DOHH2 (cell line): ENCODE measurements around the gene HOXB3.

ENCODE experiments used
- H3F3A ChIP-seq: fragments of 200-600 bp; sonication (generic), shearing (Covaris generic); 2 replicates; pipeline ENCODE4 v1.6.0; 2016; ENCODE audit warnings: antibody characterized with exemption, mild to moderate bottlenecking; ENCODE audit not compliant: control insufficient read depth, insufficient read depth
- H3K27ac ChIP-seq: fragments of 200-600 bp; sonication (generic); 2 replicates; pipeline ENCODE4 v1.5.1; 2014; ENCODE audit warnings: low read depth, mild to moderate bottlenecking, low read length, moderate library complexity
- H3K27me3 ChIP-seq: fragments of 200-600 bp; sonication (generic); 2 replicates; pipeline ENCODE4 v1.6.1; 2014; ENCODE audit warnings: mild to moderate bottlenecking, low read length, mixed read lengths; ENCODE audit not compliant: control insufficient read depth
- H3K36me3 ChIP-seq: fragments of 200-600 bp; sonication (generic); 2 replicates; pipeline ENCODE4 v1.6.1; 2014; ENCODE audit warnings: mild to moderate bottlenecking, low read length, moderate library complexity, mixed read lengths; ENCODE audit not compliant: control insufficient read depth
- H3K4me1 ChIP-seq: fragments of 200-600 bp; sonication (generic); 2 replicates; pipeline ENCODE4 v1.6.1; 2014; ENCODE audit warnings: mild to moderate bottlenecking, low read length, mixed read lengths; ENCODE audit not compliant: control insufficient read depth
- H3K4me2 ChIP-seq: fragments of 200-600 bp; sonication (generic); 2 replicates; pipeline ENCODE4 v1.6.0; 2014; ENCODE audit warnings: mild to moderate bottlenecking, low read length, moderate library complexity
- H3K4me3 ChIP-seq: fragments of 200-600 bp; sonication (generic); 2 replicates; pipeline ENCODE4 v1.5.1; 2014; ENCODE audit warnings: mild to moderate bottlenecking, low read length, mixed read lengths
- H3K79me2 ChIP-seq: fragments of 200-600 bp; sonication (generic); 2 replicates; pipeline ENCODE4 v1.6.1; 2014; ENCODE audit warnings: mild to moderate bottlenecking, low read length, mixed read lengths; ENCODE audit not compliant: control insufficient read depth
- H3K9me2 ChIP-seq: fragments of 200-600 bp; sonication (generic); replicated peaks from 2 replicates; pipeline ENCODE4 v1.6.1; 2014; ENCODE audit warnings: mild to moderate bottlenecking, low read length, mixed read lengths; ENCODE audit not compliant: control insufficient read depth
- H3K9me3 ChIP-seq: fragments of 200-600 bp; sonication (generic); 2 replicates; pipeline ENCODE4 v1.6.1; 2014; ENCODE audit warnings: antibody characterized with exemption, low read length, mixed read lengths; ENCODE audit not compliant: control insufficient read depth, insufficient read depth
- H4K20me1 ChIP-seq: fragments of 200-600 bp; sonication (generic); 2 replicates; pipeline ENCODE4 v1.6.0; 2014; ENCODE audit warnings: low read depth, mild to moderate bottlenecking, antibody characterized with exemption, low read length, moderate library complexity; ENCODE audit not compliant: control insufficient read depth, insufficient read depth
- EZH2phosphoT487 ChIP-seq: fragments of 200-600 bp; sonication (generic); IDR thresholded peaks from 2 replicates; pipeline ENCODE4 v1.6.1; 2017; ENCODE audit warnings: borderline replicate concordance, mild to moderate bottlenecking, antibody characterized with exemption, low read length, moderate library complexity, mixed read lengths
- TF ChIP-seq, protein P1 (sequence below): fragments of 200-600 bp; sonication (generic); IDR thresholded peaks from one replicate; pipeline ENCODE4 v1.5.1; 2014; ENCODE audit warnings: antibody characterized with exemption, mild to moderate bottlenecking, low read depth, low read length; ENCODE audit not compliant: poor library complexity, severe bottlenecking

HOXB3 gene

DNA sequence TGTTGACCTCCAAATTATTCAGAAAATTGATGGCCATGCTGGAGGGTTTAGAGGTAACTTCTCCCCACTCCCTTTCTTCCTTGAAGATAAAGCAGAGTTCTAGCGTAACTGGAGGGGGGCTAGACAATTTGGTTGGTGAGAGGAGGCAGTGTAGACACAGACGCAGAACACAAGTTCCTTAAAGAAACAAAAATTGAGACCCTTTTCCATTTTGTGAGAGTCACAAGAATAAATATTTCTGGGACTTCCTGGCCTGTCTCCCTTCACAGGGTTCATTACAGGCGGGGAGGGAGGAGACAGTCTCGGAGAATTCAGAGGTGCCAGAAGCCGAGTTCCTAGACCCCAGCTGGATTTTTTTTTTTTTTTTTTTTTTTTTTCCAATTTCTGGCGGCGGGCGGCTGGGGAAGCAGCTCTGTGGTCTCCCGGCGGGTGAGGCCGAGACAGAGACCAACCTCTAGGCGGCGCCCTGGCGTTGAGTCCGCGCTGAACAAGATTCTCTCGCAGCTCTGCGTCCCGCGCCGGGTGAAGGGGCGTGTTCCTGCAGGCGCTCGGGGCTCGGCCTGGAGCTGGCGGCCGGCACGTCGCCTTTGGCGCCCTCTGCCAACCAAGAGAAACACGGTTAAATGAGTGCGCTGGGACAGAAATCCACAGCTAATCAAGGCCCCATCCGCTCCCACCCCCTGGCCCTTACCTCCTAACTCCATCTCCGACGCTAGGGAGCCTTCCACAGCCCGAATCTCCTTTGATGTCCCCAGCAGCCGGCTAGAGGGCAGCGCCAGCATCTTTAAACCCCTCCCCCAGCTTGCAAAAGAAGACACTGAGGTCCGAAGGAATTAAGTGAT is 46.4 kb upstream of the HOXB3 start:
- H3F3A ChIP-seq, result no peaks in the 10 kb centered on the region
- peaks cover 11% of the 10 kb centered on the region for H3K4me1 ChIP-seq
- H3K9me2 ChIP-seq, result no peaks in the 10 kb centered on the region
- TF ChIP-seq, protein P1, sequence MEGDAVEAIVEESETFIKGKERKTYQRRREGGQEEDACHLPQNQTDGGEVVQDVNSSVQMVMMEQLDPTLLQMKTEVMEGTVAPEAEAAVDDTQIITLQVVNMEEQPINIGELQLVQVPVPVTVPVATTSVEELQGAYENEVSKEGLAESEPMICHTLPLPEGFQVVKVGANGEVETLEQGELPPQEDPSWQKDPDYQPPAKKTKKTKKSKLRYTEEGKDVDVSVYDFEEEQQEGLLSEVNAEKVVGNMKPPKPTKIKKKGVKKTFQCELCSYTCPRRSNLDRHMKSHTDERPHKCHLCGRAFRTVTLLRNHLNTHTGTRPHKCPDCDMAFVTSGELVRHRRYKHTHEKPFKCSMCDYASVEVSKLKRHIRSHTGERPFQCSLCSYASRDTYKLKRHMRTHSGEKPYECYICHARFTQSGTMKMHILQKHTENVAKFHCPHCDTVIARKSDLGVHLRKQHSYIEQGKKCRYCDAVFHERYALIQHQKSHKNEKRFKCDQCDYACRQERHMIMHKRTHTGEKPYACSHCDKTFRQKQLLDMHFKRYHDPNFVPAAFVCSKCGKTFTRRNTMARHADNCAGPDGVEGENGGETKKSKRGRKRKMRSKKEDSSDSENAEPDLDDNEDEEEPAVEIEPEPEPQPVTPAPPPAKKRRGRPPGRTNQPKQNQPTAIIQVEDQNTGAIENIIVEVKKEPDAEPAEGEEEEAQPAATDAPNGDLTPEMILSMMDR, result peak; percentile 77
- TF ChIP-seq EZH2phosphoT487, result peak; percentile 20; the same call in 1 of the 2 replicates
- H3K4me2 ChIP-seq, result 0 out of 2 replicates have a peak overlapping the region, but pooled peaks have one; percentile 21
- no peaks in the 10 kb centered on the region for H3K79me2 ChIP-seq
- H4K20me1 ChIP-seq, result no peaks in the 10 kb centered on the region
- peaks cover 70% of the 10 kb centered on the region for H3K27me3 ChIP-seq
- no peaks in the 10 kb centered on the region for H3K36me3 ChIP-seq
- no peak overlapping the region for H3K4me3 ChIP-seq
- H3K9me3 ChIP-seq, result no peaks in the 10 kb centered on the region
- H3K27ac ChIP-seq, result no peak overlapping the region

DNA sequence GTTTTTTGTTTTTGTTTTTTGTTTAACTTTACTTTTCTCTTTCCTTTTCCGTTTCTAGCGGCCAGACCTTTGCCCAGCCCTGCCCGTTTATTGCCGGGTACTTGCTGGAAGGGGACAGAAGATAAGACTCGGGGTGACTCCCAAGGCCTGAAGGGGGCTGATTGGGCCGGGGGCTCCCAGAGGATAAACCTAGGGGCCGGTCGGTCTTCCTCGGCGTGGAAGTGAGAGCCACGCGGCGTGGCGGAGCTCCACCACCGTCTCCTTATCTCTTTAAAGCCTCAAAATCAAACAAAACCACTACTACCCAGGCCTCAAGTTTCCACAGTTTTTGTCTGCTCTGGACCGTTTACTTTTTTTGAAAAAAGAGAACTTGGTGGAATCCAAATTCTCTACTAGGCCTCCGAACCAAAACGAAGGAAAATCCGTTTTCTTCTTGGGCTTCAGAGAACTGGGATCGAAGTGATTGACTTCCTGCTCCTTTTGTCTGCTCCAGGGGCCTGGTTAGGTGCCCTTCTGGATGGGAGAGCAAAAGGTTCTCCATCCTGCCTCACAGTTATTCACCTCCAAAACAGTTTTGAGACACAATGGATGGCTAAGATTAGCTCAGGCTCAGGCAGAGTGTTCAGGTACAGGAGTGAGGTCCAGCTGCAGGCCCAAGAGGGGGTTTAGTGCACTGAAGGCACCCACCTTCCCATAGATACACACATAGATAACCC is 44.6 kb upstream of the HOXB3 start:
- Histone ChIP-seq H3K4me1 (peaks cover 8% of the 10 kb centered on the region), H3K4me3 (no peak overlapping the region), H3K36me3 (no peaks in the 10 kb centered on the region), H3K27ac (no peak overlapping the region), H4K20me1 (no peaks in the 10 kb centered on the region), H3K9me2 (no peaks in the 10 kb centered on the region), H3F3A (no peaks in the 10 kb centered on the region), H3K9me3 (no peaks in the 10 kb centered on the region), H3K4me2 (no peak overlapping the region), H3K27me3 (peaks cover 60% of the 10 kb centered on the region), H3K79me2 (no peaks in the 10 kb centered on the region)
- TF ChIP-seq, protein P1, result no peak
- no peak for TF ChIP-seq EZH2phosphoT487

DNA sequence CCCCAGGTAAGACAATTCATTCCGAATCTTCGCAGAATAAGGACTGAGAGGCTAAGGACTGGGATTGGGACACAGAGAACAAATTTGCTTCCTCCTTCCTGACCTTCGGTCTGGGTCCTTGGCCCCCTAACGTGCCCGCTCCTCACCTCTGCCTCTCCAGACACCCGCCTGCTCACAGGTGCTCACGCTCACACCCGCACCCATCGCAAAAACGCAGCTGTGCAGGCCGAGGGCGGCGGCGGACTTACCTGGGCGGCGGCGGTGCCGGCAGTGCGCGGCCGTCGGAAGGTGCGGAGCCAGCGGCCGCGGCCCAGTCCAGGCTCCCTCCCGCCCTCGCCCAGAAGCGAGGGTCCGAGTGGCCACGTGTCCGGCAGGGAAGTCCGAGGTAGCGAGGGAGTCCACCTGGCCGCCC is 43.2 kb upstream of the HOXB3 start:
- H3F3A ChIP-seq, result no peaks in the 10 kb centered on the region
- H4K20me1 ChIP-seq, result no peaks in the 10 kb centered on the region
- H3K4me3 ChIP-seq, result no peak overlapping the region
- H3K9me3 ChIP-seq, result no peaks in the 10 kb centered on the region
- no peak overlapping the region for H3K4me2 ChIP-seq
- no peaks in the 10 kb centered on the region for H3K36me3 ChIP-seq
- H3K27me3 ChIP-seq, result peaks cover 57% of the 10 kb centered on the region
- no peak for TF ChIP-seq EZH2phosphoT487
- TF ChIP-seq, protein P1, result no peak
- H3K27ac ChIP-seq, result no peak overlapping the region
- H3K79me2 ChIP-seq, result no peaks in the 10 kb centered on the region
- peaks cover 8% of the 10 kb centered on the region for H3K4me1 ChIP-seq
- H3K9me2 ChIP-seq, result no peaks in the 10 kb centered on the region
